Chondrocyte (in vitro differentiated cells): Measurements from ENCODE around the gene EDARADD. TPM values are rescaled to one million over a fixed set of nuclear protein-coding genes. Genes with fewer than 3 reads are reported as not detected.

Experiments
- DNase-seq: peaks from one replicate; pipeline ENCODE4 v3.0.0; 2021; ENCODE audit warnings: mixed read lengths, low spot score
- H3K27ac Mint-ChIP-seq: one replicate; pipeline ENCODE4 v1.8.0; 2021; ENCODE audit warnings: mild to moderate bottlenecking, moderate library complexity, mixed read lengths; ENCODE audit not compliant: unreplicated experiment
- H3K27me3 Mint-ChIP-seq: 2 replicates; pipeline ENCODE4 v1.8.0; 2021; ENCODE audit warnings: low read depth, mixed read lengths
- H3K36me3 Mint-ChIP-seq: 2 replicates; pipeline ENCODE4 v1.8.0; 2021; ENCODE audit warnings: low read depth, mixed read lengths
- H3K4me1 Mint-ChIP-seq: 2 replicates; pipeline ENCODE4 v1.8.0; 2021; ENCODE audit warnings: low read depth, mild to moderate bottlenecking, mixed read lengths
- H3K4me3 Mint-ChIP-seq: one replicate; pipeline ENCODE4 v1.8.0; 2021; ENCODE audit warnings: mild to moderate bottlenecking, moderate library complexity, mixed read lengths; ENCODE audit not compliant: unreplicated experiment
- H3K9me3 Mint-ChIP-seq: 2 replicates; pipeline ENCODE4 v1.8.0; 2021; ENCODE audit warnings: low read depth, mixed read lengths
- total RNA-seq: library from RNA; stranded (reverse); gene quantifications from 3 replicates; pipeline ENCODE4 v1.2.1, GENCODE V29; 2021
- TF ChIP-seq, protein P1 (sequence below): fragments of 200-600 bp; sonication (generic); IDR thresholded peaks from 2 replicates; pipeline ENCODE4 v1.5.0; 2021; ENCODE audit warnings: antibody characterized with exemption, mild to moderate bottlenecking, moderate library complexity

EDARADD gene
- total RNA-seq, 1 donor from 2014 or later, result 0.40 TPM

DNA sequence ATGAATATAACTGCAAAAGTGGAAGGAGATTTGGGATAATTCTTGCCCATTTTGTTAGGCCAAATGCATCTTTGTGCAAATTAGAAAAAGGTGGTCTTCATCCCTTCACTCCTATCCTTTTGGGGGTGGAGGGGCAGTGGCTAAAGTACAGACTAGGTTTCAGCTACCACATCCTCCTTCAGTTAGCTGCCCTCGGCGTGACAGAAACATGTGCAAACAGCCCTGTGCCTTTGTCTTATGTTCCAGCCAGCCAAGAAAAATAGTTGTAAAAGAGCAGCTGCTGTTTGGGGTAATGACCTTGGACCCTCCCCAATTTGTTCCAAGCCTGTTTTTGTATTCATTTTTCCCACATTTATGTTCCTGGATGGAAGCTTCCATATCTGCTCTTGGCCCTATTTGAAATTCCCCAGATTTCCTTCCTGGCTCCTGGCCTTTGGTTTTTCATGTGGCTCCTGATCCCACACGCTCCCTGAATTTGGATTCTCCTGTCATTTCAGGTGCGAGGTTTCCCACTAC is 121.4 kb downstream of the EDARADD start:
- Mint-ChIP-seq H3K27me3 (no peaks in the 10 kb centered on the region), H3K4me3 (no peak overlapping the region), H3K36me3 (no peaks in the 10 kb centered on the region), H3K4me1 (peaks cover 41% of the 10 kb centered on the region), H3K27ac (peak overlapping the region; percentile 67), H3K9me3 (no peaks in the 10 kb centered on the region)
- TF ChIP-seq, protein P1, sequence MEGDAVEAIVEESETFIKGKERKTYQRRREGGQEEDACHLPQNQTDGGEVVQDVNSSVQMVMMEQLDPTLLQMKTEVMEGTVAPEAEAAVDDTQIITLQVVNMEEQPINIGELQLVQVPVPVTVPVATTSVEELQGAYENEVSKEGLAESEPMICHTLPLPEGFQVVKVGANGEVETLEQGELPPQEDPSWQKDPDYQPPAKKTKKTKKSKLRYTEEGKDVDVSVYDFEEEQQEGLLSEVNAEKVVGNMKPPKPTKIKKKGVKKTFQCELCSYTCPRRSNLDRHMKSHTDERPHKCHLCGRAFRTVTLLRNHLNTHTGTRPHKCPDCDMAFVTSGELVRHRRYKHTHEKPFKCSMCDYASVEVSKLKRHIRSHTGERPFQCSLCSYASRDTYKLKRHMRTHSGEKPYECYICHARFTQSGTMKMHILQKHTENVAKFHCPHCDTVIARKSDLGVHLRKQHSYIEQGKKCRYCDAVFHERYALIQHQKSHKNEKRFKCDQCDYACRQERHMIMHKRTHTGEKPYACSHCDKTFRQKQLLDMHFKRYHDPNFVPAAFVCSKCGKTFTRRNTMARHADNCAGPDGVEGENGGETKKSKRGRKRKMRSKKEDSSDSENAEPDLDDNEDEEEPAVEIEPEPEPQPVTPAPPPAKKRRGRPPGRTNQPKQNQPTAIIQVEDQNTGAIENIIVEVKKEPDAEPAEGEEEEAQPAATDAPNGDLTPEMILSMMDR, result no peak
- DNase-seq, result no peak

DNA sequence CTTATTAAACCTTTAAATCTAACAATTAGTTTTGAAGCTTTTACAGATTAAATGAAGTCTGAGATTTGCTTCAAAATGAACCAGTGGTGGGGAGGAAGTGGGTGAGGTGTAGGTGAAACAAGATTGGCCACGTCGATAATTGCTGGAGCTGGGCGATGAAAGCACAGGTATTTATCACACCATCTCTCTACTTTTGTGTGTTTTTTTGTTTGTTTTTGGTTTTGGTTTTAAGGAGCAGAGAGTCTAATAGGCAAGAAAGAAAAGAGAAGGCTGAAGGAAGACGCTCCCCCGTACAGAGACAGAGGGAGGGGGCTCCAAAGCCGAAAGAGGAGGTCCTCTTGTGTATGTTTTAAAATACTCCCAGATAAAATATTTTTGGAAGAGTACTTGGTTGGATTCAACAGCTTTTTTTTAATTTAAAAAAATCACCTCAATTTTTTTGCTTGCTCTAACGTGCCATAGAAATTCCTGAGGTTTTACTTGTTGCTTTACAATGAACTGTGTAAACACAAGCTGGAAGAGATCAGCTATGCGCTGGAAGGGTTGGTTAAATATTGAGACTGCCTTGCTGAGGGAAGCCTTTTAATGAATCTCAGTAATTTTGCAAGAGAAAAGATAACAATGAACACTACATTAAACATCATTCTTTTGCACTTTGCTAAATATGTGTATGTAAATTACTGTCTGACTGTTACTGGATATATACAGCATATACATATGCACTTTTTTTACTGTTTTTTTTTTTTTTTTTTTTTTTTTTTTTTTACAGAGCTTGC is 123.0 kb downstream of the EDARADD start:
- TF ChIP-seq, protein P1, result no peak
- Mint-ChIP-seq H3K36me3 (no peaks in the 10 kb centered on the region), H3K27me3 (no peaks in the 10 kb centered on the region), H3K4me1 (peaks cover 43% of the 10 kb centered on the region), H3K27ac (peak overlapping the region; percentile 84), H3K4me3 (no peak overlapping the region), H3K9me3 (no peaks in the 10 kb centered on the region)
- no peak for DNase-seq

DNA sequence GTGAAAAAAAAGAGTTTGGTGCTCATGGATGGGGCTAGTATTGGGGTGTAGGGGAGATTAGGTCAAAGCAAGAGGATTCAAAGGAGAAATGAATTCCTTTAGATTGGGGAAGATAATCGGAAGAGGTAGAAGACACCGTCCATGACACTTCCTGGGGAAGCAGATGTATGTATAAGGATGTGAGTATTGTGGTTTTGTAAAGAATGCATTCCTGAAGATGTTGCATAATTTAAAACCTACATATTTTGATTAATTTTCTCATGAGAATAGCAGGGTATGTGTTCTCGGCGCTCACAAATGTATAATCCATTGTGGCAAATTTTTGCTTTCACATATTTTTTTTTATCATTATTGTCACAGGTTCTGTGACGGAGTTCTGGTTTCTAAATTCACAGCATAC is 124.2 kb downstream of the EDARADD start:
- peaks cover 43% of the 10 kb centered on the region for H3K4me1 Mint-ChIP-seq
- no peaks in the 10 kb centered on the region for H3K9me3 Mint-ChIP-seq
- peak overlapping the region; percentile 84 for H3K27ac Mint-ChIP-seq
- H3K36me3 Mint-ChIP-seq, result no peaks in the 10 kb centered on the region
- H3K4me3 Mint-ChIP-seq, result no peak overlapping the region
- TF ChIP-seq, protein P1, result no peak
- no peak for DNase-seq
- no peaks in the 10 kb centered on the region for H3K27me3 Mint-ChIP-seq

DNA sequence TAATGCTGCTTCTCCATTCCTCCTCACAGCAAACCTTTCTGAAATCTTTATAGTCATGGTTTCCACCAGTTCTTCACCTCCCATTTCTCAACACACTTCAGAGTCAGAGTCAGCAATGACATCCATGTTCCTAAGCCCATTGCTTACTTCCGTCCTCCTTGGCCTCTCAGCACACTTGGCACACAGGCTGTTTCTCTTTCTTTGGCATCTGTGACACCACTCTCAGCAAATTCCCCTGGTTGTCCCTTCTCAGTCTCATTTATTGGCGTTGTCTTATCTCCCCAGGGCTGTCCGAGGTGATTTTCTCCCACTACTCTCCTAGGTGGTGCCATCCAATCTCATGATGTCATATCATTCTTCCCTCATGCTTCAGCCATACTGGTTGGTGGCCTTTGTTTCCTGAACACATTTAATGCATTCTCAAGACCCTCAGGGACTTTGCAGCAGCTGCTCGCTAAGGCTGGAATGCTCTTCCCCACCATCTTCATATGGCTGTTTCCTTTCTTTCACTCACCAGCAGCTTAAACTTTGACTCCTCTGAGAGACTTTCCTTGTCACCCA is 126.4 kb downstream of the EDARADD start:
- Mint-ChIP-seq H3K4me1 (peaks cover 47% of the 10 kb centered on the region), H3K27ac (no peak overlapping the region), H3K36me3 (no peaks in the 10 kb centered on the region), H3K9me3 (no peaks in the 10 kb centered on the region), H3K27me3 (no peaks in the 10 kb centered on the region), H3K4me3 (no peak overlapping the region)
- TF ChIP-seq, protein P1, result no peak
- DNase-seq, result no peak

DNA sequence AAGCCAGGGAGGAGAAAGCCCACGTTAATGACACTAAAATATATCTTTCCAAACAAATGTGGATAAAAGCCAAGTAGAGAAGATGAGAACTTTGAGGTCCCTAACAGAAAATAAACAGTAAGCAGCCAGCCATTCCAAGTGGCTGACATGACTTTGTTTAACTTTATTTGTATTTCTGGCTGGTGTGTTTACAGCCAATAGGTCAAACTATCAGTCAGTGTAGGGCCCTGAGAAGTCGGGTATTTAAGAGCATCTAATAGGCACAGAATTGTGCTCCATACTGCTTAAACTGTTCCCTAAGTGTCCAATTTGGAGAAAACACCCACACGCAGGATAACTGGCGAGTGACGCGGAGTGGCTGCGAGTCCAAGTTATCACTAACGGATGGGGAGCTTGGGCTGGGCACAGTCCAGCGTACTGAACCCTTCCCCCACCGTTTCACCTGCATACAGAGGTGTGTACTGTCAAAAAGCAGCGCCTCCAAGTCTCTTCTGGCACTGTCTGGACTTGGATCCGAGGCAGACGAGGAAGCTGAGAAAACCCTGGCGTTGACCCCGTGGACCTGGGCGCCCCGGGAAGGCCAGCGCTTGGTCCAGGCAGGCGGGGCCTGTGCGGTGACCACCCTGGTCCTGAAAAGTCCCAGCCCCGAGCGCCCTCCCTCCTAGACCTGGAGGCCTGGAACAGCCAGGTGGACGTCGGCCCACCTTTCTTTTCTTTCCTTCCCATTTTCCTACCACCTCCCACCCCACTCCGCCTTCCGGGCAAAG is 129.0 kb downstream of the EDARADD start:
- H3K27ac Mint-ChIP-seq, result peak overlapping the region; percentile 96
- TF ChIP-seq, protein P1, result no peak

More for the DNA sequence above, 129.0 kb downstream of the EDARADD start:
- peaks cover 8% of the 10 kb centered on the region for H3K36me3 Mint-ChIP-seq
- H3K4me3 Mint-ChIP-seq, result peak overlapping the region; percentile 84
- H3K9me3 Mint-ChIP-seq, result no peaks in the 10 kb centered on the region
- DNase-seq, result no peak
- peaks cover 22% of the 10 kb centered on the region for H3K4me1 Mint-ChIP-seq
- no peaks in the 10 kb centered on the region for H3K27me3 Mint-ChIP-seq
